Caco-2 (cell line): Measurements from ENCODE around the gene MECR. TPM values are rescaled to one million over a fixed set of nuclear protein-coding genes. Genes with fewer than 3 reads are reported as not detected.

Experiments
- BruUV-seq: library from RNA; stranded (reverse); fragments of 400-500 nt; replicated peaks from 2 replicates; lab custom pipeline; 2021; lab: Mats Ljungman, UMichigan
- CTCF ChIA-PET: fragments of 300-600 bp; sonication (Branson Sonifier 250); formaldehyde crosslinking; loops from one replicate; lab custom pipeline; 2022; ENCODE audit warnings: antibody characterized with exemption; lab: Charles Lee
- POLR2A ChIA-PET: fragments of 300-600 bp; sonication (Branson Sonifier 250); formaldehyde crosslinking; loops from one replicate; lab custom pipeline; 2022; ENCODE audit warnings: antibody characterized with exemption; lab: Charles Lee
- DNase-seq, 2 experiments: peaks; one replicate each; pipeline versions ENCODE4 v3.0.0 to v3.0.0-alpha.2; 2020 to 2022
- H3K27me3 ChIP-seq: replicated peaks from 2 replicates; pipeline ENCODE4 v1.6.0; 2011; ENCODE audit warnings: low read length; ENCODE audit not compliant: control insufficient read depth, insufficient read depth
- H3K36me3 ChIP-seq: 2 replicates; pipeline ENCODE4 v1.5.1; 2011; ENCODE audit warnings: low read length; ENCODE audit not compliant: control insufficient read depth, insufficient read depth
- H3K4me1 ChIP-seq: fragments of 250-450 bp; sonication (Bioruptor Pico); 2 replicates; pipeline ENCODE4 v1.5.1; 2020; ENCODE audit warnings: mild to moderate bottlenecking
- H3K4me3 ChIP-seq: 2 replicates; pipeline ENCODE4 v1.5.1; 2011; ENCODE audit warnings: low read depth, mild to moderate bottlenecking, control low read depth, low read length
- H3K9me3 ChIP-seq: fragments of 250-450 bp; sonication (Bioruptor Pico); 2 replicates; pipeline ENCODE4 v1.5.1; 2020; ENCODE audit warnings: mild to moderate bottlenecking, moderate library complexity
- H3K27ac Mint-ChIP-seq: one replicate; pipeline ENCODE4 v1.8.0; 2022; ENCODE audit warnings: mixed read lengths; ENCODE audit not compliant: unreplicated experiment
- H3K27me3 Mint-ChIP-seq: one replicate; pipeline ENCODE4 v1.8.0; 2022; ENCODE audit warnings: mixed read lengths; ENCODE audit not compliant: insufficient read depth, unreplicated experiment
- H3K36me3 Mint-ChIP-seq: one replicate; pipeline ENCODE4 v1.8.0; 2022; ENCODE audit warnings: mild to moderate bottlenecking, mixed read lengths; ENCODE audit not compliant: insufficient read depth, unreplicated experiment
- H3K4me1 Mint-ChIP-seq: one replicate; pipeline ENCODE4 v1.8.0; 2022; ENCODE audit warnings: low read depth, mixed read lengths; ENCODE audit not compliant: unreplicated experiment
- H3K4me3 Mint-ChIP-seq: one replicate; pipeline ENCODE4 v1.8.0; 2022; ENCODE audit warnings: mild to moderate bottlenecking, moderate library complexity, mixed read lengths; ENCODE audit not compliant: unreplicated experiment
- H3K9me3 Mint-ChIP-seq: one replicate; pipeline ENCODE4 v1.8.0; 2022; ENCODE audit warnings: mixed read lengths; ENCODE audit not compliant: unreplicated experiment
- CTCF ChIP-seq, 2 experiments: fragments of 200-600 bp in 1 of 2; IDR thresholded peaks; 1 replicate in 1 of 2; 2 replicates in 1 of 2; pipeline versions ENCODE4 v1.5.1 to v1.8.0; 2011 to 2022; ENCODE audit warnings: antibody characterized with exemption in 1 of 2, control low read depth in 1 of 2, inconsistent platforms in 1 of 2, low read depth in 1 of 2, low read length in 1 of 2, mild to moderate bottlenecking in 1 of 2, moderate library complexity in 1 of 2; ENCODE audit not compliant: insufficient read depth in 1 of 2, severe bottlenecking in 1 of 2, unreplicated experiment in 1 of 2
- intact Hi-C: fragments of 100-400 bp; cut with micrococcal nuclease; formaldehyde crosslinking; loops from one replicate; pipeline ENCODE4 v1.10.0; 2022; ENCODE audit not compliant: unreplicated experiment
- total RNA-seq: library from RNA; stranded (reverse); gene quantifications from 2 replicates; pipeline ENCODE4 v1.2.3, GENCODE V29; 2022

MECR gene
- total RNA-seq, 1 experiment from 2014 or later: 23.1 TPM

GRCh38 chr1:29209173-29209572 lies 21.6 kb downstream of the MECR start:
- Mint-ChIP-seq H3K27me3 (no peaks in the 10 kb centered on the region), H3K9me3 (no peaks in the 10 kb centered on the region), H3K27ac (peak overlapping the region; percentile 39), H3K4me3 (no peak overlapping the region), H3K4me1 (no peaks in the 10 kb centered on the region), H3K36me3 (peaks cover 12% of the 10 kb centered on the region)
- CTCF ChIA-PET: interaction anchor here (1.7 kb wide), 1 partner anchor 11 kb away, joined by 5 read pairs; no protein-coding TSS in a partner anchor
- no TSS peak for BruUV-seq
- Histone ChIP-seq H3K4me3 (no peak overlapping the region), H3K27me3 (no peaks in the 10 kb centered on the region), H3K9me3 (no peaks in the 10 kb centered on the region), H3K36me3 (no peaks in the 10 kb centered on the region), H3K4me1 (peaks cover 12% of the 10 kb centered on the region; the same call in 1 of the 2 replicates)
- no peak for DNase-seq
- TF ChIP-seq CTCF (IDR thresholded peaks at IDR 0.05; ENCODE audit: insufficient read depth in 1 of 2, low read depth in 1 of 2, low read length in 1 of 2, severe bottlenecking in 1 of 2, unreplicated experiment in 1 of 2): no peak
- intact Hi-C loops: no loop called here
- POLR2A ChIA-PET: no interaction called here

- Mint-ChIP-seq H3K27ac (peak overlapping the region; percentile 27), H3K4me3 (no peak overlapping the region), H3K36me3 (peaks cover 8% of the 10 kb centered on the region), H3K9me3 (no peaks in the 10 kb centered on the region), H3K4me1 (no peaks in the 10 kb centered on the region), H3K27me3 (no peaks in the 10 kb centered on the region)
- no TSS peak for BruUV-seq
- peaks cover 12% of the 10 kb centered on the region; the same call in 1 of the 2 replicates for H3K4me1 ChIP-seq
- H3K36me3 ChIP-seq: no peaks in the 10 kb centered on the region
- H3K4me3 ChIP-seq: no peak overlapping the region
- ChIA-PET CTCF (interaction anchor here (1.7 kb wide), 1 partner anchor 11 kb away, joined by 5 read pairs; no protein-coding TSS in a partner anchor), POLR2A (no interaction called here)
- H3K9me3 ChIP-seq: no peaks in the 10 kb centered on the region
- no peak for TF ChIP-seq CTCF (IDR thresholded peaks at IDR 0.05; ENCODE audit: insufficient read depth in 1 of 2, low read depth in 1 of 2, low read length in 1 of 2, severe bottlenecking in 1 of 2, unreplicated experiment in 1 of 2)
- DNase-seq: peak; percentile 13 to 43
- H3K27me3 ChIP-seq: no peaks in the 10 kb centered on the region
- intact Hi-C loops: no loop called here
Observed at GRCh38 chr1:29208442-29208841, 22.3 kb downstream of the MECR start.

- H3K9me3 ChIP-seq: no peaks in the 10 kb centered on the region
- intact Hi-C loops: loop anchor here (1.0 to 5.0 kb wide), 3 partner anchors 20 to 320 kb away; no protein-coding TSS in a partner anchor
- TF ChIP-seq CTCF (IDR thresholded peaks at IDR 0.05; ENCODE audit: insufficient read depth in 1 of 2, low read depth in 1 of 2, low read length in 1 of 2, severe bottlenecking in 1 of 2, unreplicated experiment in 1 of 2): peak; percentile 71 to 77
- Mint-ChIP-seq H3K27ac (peak overlapping the region; percentile 3), H3K36me3 (peaks cover 17% of the 10 kb centered on the region), H3K27me3 (no peaks in the 10 kb centered on the region), H3K4me1 (no peaks in the 10 kb centered on the region), H3K4me3 (no peak overlapping the region), H3K9me3 (no peaks in the 10 kb centered on the region)
- BruUV-seq: no TSS peak
- ChIA-PET POLR2A (interaction anchor here (0.5 to 1.7 kb wide), 2 partner anchors 21 to 167 kb away, joined by 3 to 16 read pairs; partner anchors contain the start of gene SRSF4), CTCF (interaction anchor here (0.6 to 1.7 kb wide), 14 partner anchors 10 to 466 kb away, joined by 3 to 22 read pairs (median 4); partner anchors contain the start of genes SRSF4 and YTHDF2)
- H3K36me3 ChIP-seq: no peaks in the 10 kb centered on the region
- no peak overlapping the region for H3K4me3 ChIP-seq
- peak; percentile 89 to 92 for DNase-seq
- H3K4me1 ChIP-seq: peaks cover 13% of the 10 kb centered on the region
- H3K27me3 ChIP-seq: no peaks in the 10 kb centered on the region
Observed at GRCh38 chr1:29202584-29203340, 28.0 kb downstream of the MECR start.
